ENCODE data around the gene HMGB2.

Gene HMGB2

GRCh38 chr4:173370477-173371291 is 36.5 kb upstream of the HMGB2 start, which contains the start of gene SAP30:
SAP30 (plus strand) TSS chr4:173370954; CDS start chr4:173371183, 229 bp downstream.
- TF ChIP-seq CTCF (IDR thresholded peaks at IDR 0.05): no peak

- no peak for TF ChIP-seq CTCF (IDR thresholded peaks at IDR 0.05)
Observed at GRCh38 chr4:173370130-173370476, 35.9 kb upstream of the HMGB2 start.

GRCh38 chr4:173367946-173368345 is 33.8 kb upstream of the HMGB2 start:
- TF ChIP-seq CTCF (IDR thresholded peaks at IDR 0.05): no peak

- no peak for TF ChIP-seq CTCF (IDR thresholded peaks at IDR 0.05)
Observed at GRCh38 chr4:173367285-173367684, 33.1 kb upstream of the HMGB2 start.

GRCh38 chr4:173365359-173365996 is 31.3 kb upstream of the HMGB2 start:
- no peak for TF ChIP-seq CTCF (IDR thresholded peaks at IDR 0.05)

- no peak for TF ChIP-seq CTCF (IDR thresholded peaks at IDR 0.05)
Observed at GRCh38 chr4:173362666-173363065, 28.5 kb upstream of the HMGB2 start.

- peak; percentile 42 for TF ChIP-seq CTCF (IDR thresholded peaks at IDR 0.05)
Observed at GRCh38 chr4:173360587-173361221, 26.5 kb upstream of the HMGB2 start.
